SK-N-SH treated with all-trans-retinoic acid at 6 μM for 48 hours (cell line): ENCODE data around the gene PEX10.

Experiments
- CSDC2 ChIP-seq: fragments of 250-450 bp; sonication (Bioruptor Pico); IDR thresholded peaks from 2 replicates; pipeline ENCODE4 v1.5.0; 2020; ENCODE audit warnings: mild to moderate bottlenecking, moderate library complexity
- ESRRG ChIP-seq: fragments of 250-450 bp; sonication (Bioruptor Pico); IDR thresholded peaks from 2 replicates; pipeline ENCODE4 v1.6.1; 2021; ENCODE audit warnings: mild to moderate bottlenecking
- RARB ChIP-seq: fragments of 250-450 bp; sonication (Bioruptor Pico); IDR thresholded peaks from 2 replicates; pipeline ENCODE4 v1.8.0; 2021; ENCODE audit warnings: mild to moderate bottlenecking, moderate library complexity
- SNAI2 ChIP-seq: fragments of 250-450 bp; sonication (Bioruptor Pico); IDR thresholded peaks from 2 replicates; pipeline ENCODE4 v1.5.0; 2020; ENCODE audit warnings: mild to moderate bottlenecking, moderate library complexity
- TOX ChIP-seq: fragments of 250-450 bp; sonication (Bioruptor Pico); IDR thresholded peaks from 2 replicates; pipeline ENCODE4 v1.8.0; 2021; ENCODE audit warnings: mild to moderate bottlenecking, moderate library complexity, borderline replicate concordance

DNA sequence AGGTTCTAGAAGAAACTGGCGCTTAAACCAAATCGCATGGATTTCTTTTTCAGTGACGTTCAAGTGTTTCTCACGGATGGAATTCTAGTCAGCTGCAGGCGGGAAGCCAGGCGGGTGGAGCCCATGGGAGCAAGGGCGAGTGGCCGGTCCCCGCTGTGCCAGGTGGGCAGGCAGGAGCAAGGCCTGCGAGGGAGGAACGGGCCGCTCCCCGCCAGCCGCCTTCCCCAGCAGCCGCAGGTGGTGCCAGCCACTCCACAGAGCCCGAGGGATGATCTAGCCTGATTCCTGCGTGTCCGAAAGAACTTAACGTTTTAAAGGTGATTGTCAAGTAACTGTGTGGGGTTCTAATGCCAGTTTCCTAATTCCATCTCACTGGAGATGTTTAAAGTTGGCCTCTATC, 9.1 kb downstream of the PEX10 start:
- no peak for TF ChIP-seq CSDC2 (CRISPR knock-in tag)
- no peak for TF ChIP-seq ESRRG (CRISPR knock-in tag)
- no peak for TF ChIP-seq SNAI2 (CRISPR knock-in tag)
- no peak for TF ChIP-seq RARB
- TF ChIP-seq TOX (CRISPR knock-in tag) = no peak
